Endothelial cell of umbilical vein (primary cell): Measurements from ENCODE around the gene FECH. TPM values are rescaled to one million over a fixed set of nuclear protein-coding genes. Genes with fewer than 3 reads are reported as not detected.

Experiments
- BruUV-seq: library from RNA; stranded (reverse); fragments of 400-500 nt; replicated peaks from 2 replicates; lab custom pipeline; 2021; lab: Mats Ljungman, UMichigan
- CTCF ChIA-PET: fragments of 300-600, 350-600 bp; sonication (Branson Sonifier 250); formaldehyde crosslinking; loops from one replicate; lab custom pipeline; 2021; ENCODE audit warnings: antibody characterized with exemption, inconsistent platforms; lab: Charles Lee
- POLR2A ChIA-PET: fragments of 300-600, 350-600 bp; sonication (Branson Sonifier 250); formaldehyde crosslinking; loops from one replicate; lab custom pipeline; 2021; ENCODE audit warnings: antibody characterized with exemption, inconsistent platforms; lab: Charles Lee
- DNase-seq: peaks from one replicate; pipeline ENCODE4 v3.0.0-alpha.2; 2011; ENCODE audit warnings: low read depth, low spot score
- FAIRE-seq: peaks from 2 replicates; lab custom pipeline; 2011; peaks lifted over from hg19 to GRCh38; lab: Jason Lieb, UNC
- H2AFZ ChIP-seq: 2 replicates; pipeline ENCODE4 v1.6.0; 2012; ENCODE audit warnings: low read depth, low read length, control low read depth, inconsistent platforms
- H3K27ac ChIP-seq: 2 replicates; pipeline ENCODE4 v1.5.1; 2011; ENCODE audit warnings: low read depth, mild to moderate bottlenecking, control low read depth, low read length, moderate library complexity; ENCODE audit not compliant: insufficient read depth
- H3K27me3 ChIP-seq, 2 experiments: 2 replicates each; pipeline versions ENCODE4 v1.6.0 to v1.6.1; 2011; ENCODE audit warnings: low read length in 2 of 2, mixed read lengths in 1 of 2; ENCODE audit not compliant: control insufficient read depth in 2 of 2, insufficient read depth in 2 of 2
- H3K36me3 ChIP-seq, 2 experiments: 2 replicates in 1 of 2; 3 replicates in 1 of 2; pipeline ENCODE4 v1.5.1; 2011; ENCODE audit warnings: low read length in 2 of 2, mild to moderate bottlenecking in 1 of 2, moderate library complexity in 1 of 2; ENCODE audit not compliant: control insufficient read depth in 2 of 2, insufficient read depth in 2 of 2; ENCODE audit errors: extremely low read depth in 1 of 2
- H3K4me1 ChIP-seq: 3 replicates; pipeline ENCODE4 v1.5.1; 2011; ENCODE audit warnings: mild to moderate bottlenecking, low read length; ENCODE audit not compliant: control insufficient read depth, insufficient read depth; ENCODE audit errors: extremely low read depth
- H3K4me2 ChIP-seq: 2 replicates; pipeline ENCODE4 v1.6.1; 2011; ENCODE audit warnings: low read length, control low read depth, mixed read lengths; ENCODE audit not compliant: insufficient read depth
- H3K4me3 ChIP-seq, 3 experiments: fragments of 200-600 bp in 1 of 3; sonication (generic), shearing (Covaris generic) in 1 of 3; replicated peaks in 1 of 3; 2 replicates each; pipeline ENCODE4 v1.5.1; 2011 to 2016; ENCODE audit warnings: control low read depth in 3 of 3, low read length in 3 of 3, mild to moderate bottlenecking in 2 of 3, inconsistent platforms in 1 of 3, low read depth in 1 of 3, moderate library complexity in 1 of 3; ENCODE audit not compliant: insufficient read depth in 1 of 3
- H3K79me2 ChIP-seq: 2 replicates; pipeline ENCODE4 v1.6.0; 2012; ENCODE audit warnings: low read length, inconsistent platforms; ENCODE audit not compliant: control insufficient read depth, insufficient read depth
- H3K9ac ChIP-seq: replicated peaks from 2 replicates; pipeline ENCODE3; 2011; ENCODE audit warnings: low read length, control low read depth; ENCODE audit not compliant: insufficient read depth; ENCODE audit errors: extremely low read depth
- H3K9me1 ChIP-seq: replicated peaks from 3 replicates; pipeline ENCODE4 v1.6.0; 2011; ENCODE audit warnings: mild to moderate bottlenecking, low read length; ENCODE audit not compliant: control insufficient read depth, insufficient read depth; ENCODE audit errors: extremely low read depth
- H3K9me3 ChIP-seq: replicated peaks from 2 replicates; pipeline ENCODE4 v1.5.1; 2012; ENCODE audit warnings: low read length, inconsistent platforms; ENCODE audit not compliant: control insufficient read depth, insufficient read depth
- H4K20me1 ChIP-seq: replicated peaks from 2 replicates; pipeline ENCODE3; 2011; ENCODE audit warnings: mild to moderate bottlenecking, low read length; ENCODE audit not compliant: control insufficient read depth, insufficient read depth; ENCODE audit errors: extremely low read depth
- CTCF ChIP-seq, 2 donors: IDR thresholded peaks; 1 replicate in 1 of 2; 2 replicates in 1 of 2; pipeline ENCODE4 v1.5.1; 2011; ENCODE audit warnings: low read length in 2 of 2, mild to moderate bottlenecking in 2 of 2, moderate library complexity in 2 of 2, control low read depth in 1 of 2, inconsistent platforms in 1 of 2, low read depth in 1 of 2; ENCODE audit not compliant: insufficient read depth in 1 of 2; ENCODE audit errors: extremely low read depth in 1 of 2
- EZH2 ChIP-seq: IDR thresholded peaks from 2 replicates; pipeline ENCODE4 v1.6.1; 2012; ENCODE audit warnings: borderline replicate concordance, low read depth, mild to moderate bottlenecking, moderate library complexity, low read length, inconsistent platforms; ENCODE audit not compliant: severe bottlenecking
- FOS ChIP-seq: IDR thresholded peaks from 2 replicates; pipeline ENCODE4 v1.6.1; 2011; ENCODE audit warnings: mild to moderate bottlenecking, low read length, moderate library complexity, borderline replicate concordance; ENCODE audit not compliant: insufficient read depth
- GATA2 ChIP-seq: IDR thresholded peaks from 2 replicates; pipeline ENCODE4 v1.7.0; 2011; ENCODE audit warnings: low read depth, mild to moderate bottlenecking, moderate library complexity, mixed read lengths, low read length; ENCODE audit not compliant: insufficient read length, insufficient read depth
- JUN ChIP-seq: IDR thresholded peaks from 2 replicates; pipeline ENCODE4 v1.6.1; 2011; ENCODE audit warnings: borderline replicate concordance, low read depth; ENCODE audit not compliant: insufficient read length, insufficient read depth
- MYC ChIP-seq: IDR thresholded peaks from one replicate; pipeline ENCODE4 v1.6.1; 2011; ENCODE audit warnings: mild to moderate bottlenecking, low read depth, low read length
- POLR2A ChIP-seq: IDR thresholded peaks from 2 replicates; pipeline ENCODE4 v1.6.1; 2012; ENCODE audit warnings: low read depth, mild to moderate bottlenecking, control low read depth, low read length
- POLR2AphosphoS5 ChIP-seq: IDR thresholded peaks from 2 replicates; pipeline ENCODE4 v1.6.1; 2012; ENCODE audit warnings: low read depth, mild to moderate bottlenecking, control low read depth, low read length, moderate library complexity; ENCODE audit not compliant: insufficient read depth
- dilution Hi-C: fragments of 300-500 bp; cut with MboI; formaldehyde crosslinking; loops from one replicate; pipeline ENCODE4 v1.15.0; 2019; ENCODE audit warnings: low sequenced_read_pairs; ENCODE audit not compliant: extremely low pct_ligation_motif_present
- intact Hi-C: fragments of 100-400 bp; cut with micrococcal nuclease; formaldehyde crosslinking; loops from one replicate; pipeline ENCODE4 v1.10.0; 2022
- polyA plus RNA-seq, 4 experiments: library from polyadenylated mRNA; depleted of rRNA in 3 of 4; stranded (reverse) in 3 of 4; unstranded in 1 of 4; fragments of >200 nt; gene quantifications; 2 replicates each; pipeline versions ENCODE4 v1.2.1 to v1.2.3, GENCODE V29; 2011 to 2012; ENCODE audit warnings: missing spikeins in 1 of 4
- total RNA-seq: library from RNA; stranded (reverse); gene quantifications from 2 replicates; pipeline ENCODE4 v1.2.3, GENCODE V29; 2021
- TF ChIP-seq, protein P1 (sequence below): IDR thresholded peaks from 2 replicates; pipeline ENCODE4 v1.6.1; 2011; ENCODE audit not compliant: insufficient read depth, insufficient read length

FECH gene
- total and polyA plus RNA-seq, 2 donors (not counting 3 experiments of a cell fraction or from before 2014, with no cell fraction given) = 25.3 to 27.9 TPM

- TF ChIP-seq GATA2 = no peak
- peak; percentile 46 for TF ChIP-seq FOS
- TF ChIP-seq POLR2A = peak; percentile 37
- peak; percentile 73 to 75 for TF ChIP-seq CTCF (IDR thresholded peaks at IDR 0.05; ENCODE audit: extremely low read depth in 1 of 2, insufficient read depth in 1 of 2, low read depth in 1 of 2, low read length in 2 of 2)
- TF ChIP-seq, protein P1, sequence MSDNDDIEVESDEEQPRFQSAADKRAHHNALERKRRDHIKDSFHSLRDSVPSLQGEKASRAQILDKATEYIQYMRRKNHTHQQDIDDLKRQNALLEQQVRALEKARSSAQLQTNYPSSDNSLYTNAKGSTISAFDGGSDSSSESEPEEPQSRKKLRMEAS = peak; percentile 80
- TF ChIP-seq JUN = no peak
- TF ChIP-seq MYC = peak; percentile 92
- peak; percentile 83 for TF ChIP-seq POLR2AphosphoS5
- no peak for TF ChIP-seq EZH2
- peak; percentile 59 for FAIRE-seq
- Histone ChIP-seq H3K79me2 (no peaks in the 10 kb centered on the region), H2AFZ (peak overlapping the region; percentile 95), H3K27me3 (no peaks in the 10 kb centered on the region), H3K4me2 (peak overlapping the region; percentile 66), H3K4me1 (peaks cover 27% of the 10 kb centered on the region), H4K20me1 (no peaks in the 10 kb centered on the region), H3K27ac (peak overlapping the region; percentile 63), H3K9me1 (no peaks in the 10 kb centered on the region), H3K9me3 (no peaks in the 10 kb centered on the region), H3K9ac (peak overlapping the region; percentile 79), H3K36me3 (no peaks in the 10 kb centered on the region), H3K4me3 (peak overlapping the region; percentile 44 to 74 (median 55))
- intact Hi-C loops (loop anchor here (2.0 to 5.0 kb wide), 4 partner anchors 151 to 412 kb away; partner anchors contain the start of gene NEDD4L), dilution Hi-C loops (no loop called here)
- CTCF ChIA-PET = interaction anchor here (0.6 to 2.3 kb wide), 7 partner anchors 8 to 492 kb away, joined by 3 to 8 read pairs (median 4); partner anchors contain the start of gene NARS1
- DNase-seq = peak; percentile 94
- POLR2A ChIA-PET = no interaction called here
- BruUV-seq = TSS peak; percentile 83
These were observed 43.7 kb upstream of the FECH start for GRCh38 chr18:57630002-57630753.
